ENCODE data around the gene CNOT10.
"Not testable (repeated sequence)": the region's sequence is repeated elsewhere in the genome, so short reads cannot be mapped to it uniquely, and the experiment has no call there.

CNOT10 gene

DNA sequence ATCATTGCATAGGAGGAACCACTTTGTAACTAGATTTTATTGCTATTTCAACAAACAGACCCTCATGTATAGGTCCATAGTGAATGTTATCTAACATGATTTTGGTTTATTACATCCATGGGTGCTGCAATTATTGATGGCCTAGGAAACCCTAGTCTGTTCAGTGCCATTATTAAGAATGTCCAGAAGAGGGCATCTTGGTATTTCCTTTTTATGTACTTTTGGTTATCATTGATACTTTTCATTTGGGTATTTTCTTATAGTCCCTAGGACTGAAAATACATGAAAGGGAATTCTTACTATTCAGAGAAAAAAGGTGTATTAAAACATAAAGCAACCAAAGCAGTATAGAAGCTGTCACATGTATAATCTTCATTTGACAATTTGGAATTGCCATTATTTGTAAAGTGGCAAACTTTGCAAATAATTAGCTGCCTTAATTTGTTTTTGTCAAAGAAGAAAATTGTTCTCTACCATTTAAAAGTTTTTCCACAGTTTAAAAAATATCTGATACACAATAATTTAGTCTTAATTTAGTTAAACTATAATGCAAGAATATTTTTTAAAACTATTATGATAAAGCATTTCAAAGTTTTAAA is 48.7 kb downstream of the CNOT10 start:
- H3K79me2 ChIP-seq (ENCODE audit: control insufficient read depth, low read length) = no peaks in the 10 kb centered on the region
- H4K20me1 ChIP-seq (ENCODE audit: control insufficient read depth, insufficient read depth, low read depth, low read length) = no peaks in the 10 kb centered on the region
- H3K4me3 ChIP-seq (ENCODE audit: low read length) = no peak overlapping the region
- no peak for TF ChIP-seq EZH2phosphoT487 (IDR thresholded peaks at IDR 0.05; ENCODE audit: borderline replicate concordance, low read length)
- TF ChIP-seq, protein P1, sequence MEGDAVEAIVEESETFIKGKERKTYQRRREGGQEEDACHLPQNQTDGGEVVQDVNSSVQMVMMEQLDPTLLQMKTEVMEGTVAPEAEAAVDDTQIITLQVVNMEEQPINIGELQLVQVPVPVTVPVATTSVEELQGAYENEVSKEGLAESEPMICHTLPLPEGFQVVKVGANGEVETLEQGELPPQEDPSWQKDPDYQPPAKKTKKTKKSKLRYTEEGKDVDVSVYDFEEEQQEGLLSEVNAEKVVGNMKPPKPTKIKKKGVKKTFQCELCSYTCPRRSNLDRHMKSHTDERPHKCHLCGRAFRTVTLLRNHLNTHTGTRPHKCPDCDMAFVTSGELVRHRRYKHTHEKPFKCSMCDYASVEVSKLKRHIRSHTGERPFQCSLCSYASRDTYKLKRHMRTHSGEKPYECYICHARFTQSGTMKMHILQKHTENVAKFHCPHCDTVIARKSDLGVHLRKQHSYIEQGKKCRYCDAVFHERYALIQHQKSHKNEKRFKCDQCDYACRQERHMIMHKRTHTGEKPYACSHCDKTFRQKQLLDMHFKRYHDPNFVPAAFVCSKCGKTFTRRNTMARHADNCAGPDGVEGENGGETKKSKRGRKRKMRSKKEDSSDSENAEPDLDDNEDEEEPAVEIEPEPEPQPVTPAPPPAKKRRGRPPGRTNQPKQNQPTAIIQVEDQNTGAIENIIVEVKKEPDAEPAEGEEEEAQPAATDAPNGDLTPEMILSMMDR (IDR thresholded peaks at IDR 0.05; ENCODE audit: low read depth, low read length, poor library complexity, severe bottlenecking) = peak; percentile 65
- no peaks in the 10 kb centered on the region for H3K4me1 ChIP-seq (ENCODE audit: control insufficient read depth, low read length)
- H3K4me2 ChIP-seq (ENCODE audit: low read length) = no peak overlapping the region
- no peaks in the 10 kb centered on the region for H3F3A ChIP-seq (ENCODE audit: control insufficient read depth, insufficient read depth)
- H3K36me3 ChIP-seq (ENCODE audit: control insufficient read depth, low read length) = peaks cover 46% of the 10 kb centered on the region
- H3K27me3 ChIP-seq (ENCODE audit: control insufficient read depth, low read length) = no peaks in the 10 kb centered on the region
- no peaks in the 10 kb centered on the region for H3K9me2 ChIP-seq (replicated peaks; ENCODE audit: control insufficient read depth, low read length)
- H3K27ac ChIP-seq (ENCODE audit: low read depth, low read length) = no peak overlapping the region
- H3K9me3 ChIP-seq (ENCODE audit: control insufficient read depth, insufficient read depth, low read length) = no peaks in the 10 kb centered on the region

DNA sequence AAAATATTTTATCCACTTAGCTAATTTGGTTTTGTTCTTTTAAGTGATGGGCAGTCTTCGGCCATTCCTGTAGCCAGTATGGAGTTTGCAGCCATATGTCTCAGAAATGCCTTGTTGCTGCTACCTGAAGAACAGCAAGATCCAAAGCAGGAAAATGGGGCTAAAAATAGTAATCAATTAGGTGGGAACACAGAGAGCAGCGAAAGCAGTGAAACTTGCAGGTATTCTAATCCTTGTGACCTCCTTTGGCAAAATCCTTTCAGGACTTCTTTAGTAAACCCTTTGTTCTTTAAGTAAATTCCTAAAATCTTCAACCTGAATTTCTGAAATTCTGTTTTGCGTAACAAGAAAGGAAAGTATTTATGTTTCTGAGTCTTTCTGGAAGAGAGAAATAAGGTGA is 49.8 kb downstream of the CNOT10 start:
- no peaks in the 10 kb centered on the region for H3K9me2 ChIP-seq (replicated peaks; ENCODE audit: control insufficient read depth, low read length)
- H3K4me2 ChIP-seq (ENCODE audit: low read length) = no peak overlapping the region
- no peaks in the 10 kb centered on the region for H3K9me3 ChIP-seq (ENCODE audit: control insufficient read depth, insufficient read depth, low read length)
- H3K4me1 ChIP-seq (ENCODE audit: control insufficient read depth, low read length) = no peaks in the 10 kb centered on the region
- no peak overlapping the region for H3K4me3 ChIP-seq (ENCODE audit: low read length)
- H3K79me2 ChIP-seq (ENCODE audit: control insufficient read depth, low read length) = no peaks in the 10 kb centered on the region
- no peaks in the 10 kb centered on the region for H3K27me3 ChIP-seq (ENCODE audit: control insufficient read depth, low read length)
- H3K36me3 ChIP-seq (ENCODE audit: control insufficient read depth, low read length) = peaks cover 46% of the 10 kb centered on the region
- H3F3A ChIP-seq (ENCODE audit: control insufficient read depth, insufficient read depth) = no peaks in the 10 kb centered on the region
- no peak overlapping the region for H3K27ac ChIP-seq (ENCODE audit: low read depth, low read length)
- no peak for TF ChIP-seq EZH2phosphoT487 (IDR thresholded peaks at IDR 0.05; ENCODE audit: borderline replicate concordance, low read length)
- TF ChIP-seq, protein P1 (IDR thresholded peaks at IDR 0.05; ENCODE audit: low read depth, low read length, poor library complexity, severe bottlenecking) = no peak
- no peaks in the 10 kb centered on the region for H4K20me1 ChIP-seq (ENCODE audit: control insufficient read depth, insufficient read depth, low read depth, low read length)

DNA sequence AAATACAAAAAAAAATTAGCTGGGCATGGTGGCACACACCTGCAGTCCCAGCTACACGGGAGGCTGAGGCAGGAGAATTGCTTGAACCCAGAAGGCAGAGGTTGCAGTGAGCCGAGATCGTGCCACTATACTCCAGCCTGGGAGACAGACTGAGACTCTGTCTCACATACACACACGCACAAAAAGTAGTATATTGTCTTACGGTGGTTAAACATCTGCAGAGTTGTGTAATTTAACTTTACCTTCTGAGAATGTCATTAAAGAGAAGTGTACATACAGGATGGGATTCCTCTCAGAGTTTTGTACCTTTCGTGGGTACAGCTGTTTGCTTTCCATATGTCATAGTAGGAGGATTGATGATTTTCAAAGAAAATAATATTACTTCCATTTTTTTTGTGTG is 58.5 kb downstream of the CNOT10 start:
- H3K9me3 ChIP-seq (ENCODE audit: control insufficient read depth, insufficient read depth, low read length); H3F3A ChIP-seq (ENCODE audit: control insufficient read depth, insufficient read depth); H3K9me2 ChIP-seq (replicated peaks; ENCODE audit: control insufficient read depth, low read length); H3K27me3 ChIP-seq (ENCODE audit: control insufficient read depth, low read length); H3K79me2 ChIP-seq (ENCODE audit: control insufficient read depth, low read length); H3K27ac ChIP-seq (ENCODE audit: low read depth, low read length); H4K20me1 ChIP-seq (ENCODE audit: control insufficient read depth, insufficient read depth, low read depth, low read length); H3K4me3 ChIP-seq (ENCODE audit: low read length); H3K4me2 ChIP-seq (ENCODE audit: low read length); H3K4me1 ChIP-seq (ENCODE audit: control insufficient read depth, low read length): not testable (repeated sequence)
- peaks cover 18% of the 10 kb centered on the region for H3K36me3 ChIP-seq (ENCODE audit: control insufficient read depth, low read length)

DNA sequence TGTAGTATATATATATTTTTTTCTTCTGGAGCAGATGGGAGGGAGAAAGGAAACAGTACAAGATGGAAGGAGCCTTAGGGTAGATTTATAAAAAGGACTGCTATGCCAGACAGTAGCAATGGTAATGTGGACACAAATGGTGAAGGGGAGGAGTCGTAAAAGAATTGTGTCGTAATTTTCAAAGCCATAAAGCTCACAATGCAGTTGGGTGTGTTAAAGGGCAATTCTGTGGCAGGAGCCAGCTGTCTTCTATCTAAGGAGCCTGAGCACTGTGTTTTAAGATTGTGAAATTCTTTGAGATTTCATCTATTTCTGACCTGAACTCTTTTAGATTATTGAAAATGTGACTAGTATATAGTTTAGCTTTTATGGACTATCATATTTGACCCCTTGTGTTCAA is 58.9 kb downstream of the CNOT10 start:
- no peaks in the 10 kb centered on the region for H3K9me2 ChIP-seq (replicated peaks; ENCODE audit: control insufficient read depth, low read length)
- H4K20me1 ChIP-seq (ENCODE audit: control insufficient read depth, insufficient read depth, low read depth, low read length) = no peaks in the 10 kb centered on the region
- H3K4me3 ChIP-seq (ENCODE audit: low read length) = no peak overlapping the region
- no peaks in the 10 kb centered on the region for H3K4me1 ChIP-seq (ENCODE audit: control insufficient read depth, low read length)
- TF ChIP-seq, protein P1 (IDR thresholded peaks at IDR 0.05; ENCODE audit: low read depth, low read length, poor library complexity, severe bottlenecking) = no peak
- no peak for TF ChIP-seq EZH2phosphoT487 (IDR thresholded peaks at IDR 0.05; ENCODE audit: borderline replicate concordance, low read length)
- H3K79me2 ChIP-seq (ENCODE audit: control insufficient read depth, low read length) = no peaks in the 10 kb centered on the region
- peaks cover 18% of the 10 kb centered on the region for H3K36me3 ChIP-seq (ENCODE audit: control insufficient read depth, low read length)
- no peak overlapping the region for H3K4me2 ChIP-seq (ENCODE audit: low read length)
- no peaks in the 10 kb centered on the region for H3K9me3 ChIP-seq (ENCODE audit: control insufficient read depth, insufficient read depth, low read length)
- no peaks in the 10 kb centered on the region for H3F3A ChIP-seq (ENCODE audit: control insufficient read depth, insufficient read depth)
- H3K27ac ChIP-seq (ENCODE audit: low read depth, low read length) = no peak overlapping the region
- no peaks in the 10 kb centered on the region for H3K27me3 ChIP-seq (ENCODE audit: control insufficient read depth, low read length)

Data from DOHH2 (cell line).